GM18511 (cell line): ENCODE measurements around the gene MRGPRF.
"Not testable (repeated sequence)": the region's sequence is repeated elsewhere in the genome, so short reads cannot be mapped to it uniquely, and the experiment has no call there.

Source experiments
- ATAC-seq: cut with Tn5 transposase; IDR thresholded peaks from one replicate; pipeline ENCODE4 v1.9.1; 2021; ENCODE audit warnings: mild to moderate bottlenecking, moderate library complexity; ENCODE audit not compliant: unreplicated experiment

The MRGPRF gene

GRCh38 chr11:69004411-69005182, 8.4 kb downstream of the MRGPRF start:
- ATAC-seq = no peak

DNA sequence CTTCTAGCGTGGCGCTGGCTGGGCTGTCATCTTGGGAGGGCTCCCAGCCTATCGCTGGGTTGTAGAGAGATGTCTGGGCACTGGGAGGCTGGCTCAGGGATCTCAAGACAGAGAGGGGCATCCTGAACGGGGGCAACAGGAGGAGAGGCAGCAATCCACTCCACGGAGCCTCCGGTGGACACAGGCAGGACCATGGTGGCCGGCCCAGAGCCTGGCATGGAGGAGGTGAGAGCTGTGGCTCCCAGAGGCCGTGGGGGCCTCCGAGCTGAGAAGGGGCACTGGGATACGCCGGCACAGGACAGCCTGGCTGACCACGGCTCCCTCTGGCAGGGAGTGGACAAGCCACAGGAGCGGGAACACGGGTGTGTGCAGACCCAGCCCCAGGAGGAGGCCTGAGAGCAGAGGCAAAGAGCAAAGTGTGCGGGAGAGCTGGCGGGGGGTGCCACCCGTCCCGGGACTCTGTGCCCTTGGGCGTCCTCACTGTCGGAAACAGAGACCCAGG, 9.1 kb downstream of the MRGPRF start:
- no peak for ATAC-seq

DNA sequence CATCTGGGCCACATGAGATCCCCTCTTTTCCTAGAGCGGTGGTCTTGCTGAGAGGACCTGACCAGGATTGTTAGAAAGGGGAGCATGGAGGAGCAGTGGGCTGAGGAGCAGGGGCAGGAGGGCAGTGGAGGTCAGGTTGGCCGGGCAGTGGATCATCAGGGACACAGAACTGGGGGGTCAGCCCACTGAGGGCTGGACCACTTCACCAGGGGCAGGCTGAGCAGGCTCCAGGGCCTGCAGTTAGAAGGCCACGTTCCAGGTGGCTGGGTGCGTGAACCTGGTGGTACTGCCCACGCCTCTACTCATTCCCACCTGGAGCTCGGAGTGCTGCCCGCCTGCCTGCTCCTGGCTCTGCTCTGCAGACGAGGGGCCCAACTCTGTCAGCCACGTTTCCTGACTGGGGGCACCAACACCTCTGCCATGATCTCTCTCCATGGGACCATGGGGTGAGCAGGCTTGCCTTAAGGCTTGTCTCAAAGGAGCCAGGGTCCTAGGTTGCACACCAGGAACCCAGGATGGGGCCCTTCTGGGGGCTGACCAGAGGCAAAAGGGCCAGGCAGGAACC, 9.7 kb downstream of the MRGPRF start:
- no peak for ATAC-seq

- ATAC-seq = no peak
Measured at GRCh38 chr11:69002570-69003231, 10.3 kb downstream of the MRGPRF start.

- ATAC-seq = no peak
Measured at GRCh38 chr11:69002110-69002569, 10.9 kb downstream of the MRGPRF start.

- no peak for ATAC-seq
Measured at GRCh38 chr11:69001243-69002081, 11.6 kb downstream of the MRGPRF start.

DNA sequence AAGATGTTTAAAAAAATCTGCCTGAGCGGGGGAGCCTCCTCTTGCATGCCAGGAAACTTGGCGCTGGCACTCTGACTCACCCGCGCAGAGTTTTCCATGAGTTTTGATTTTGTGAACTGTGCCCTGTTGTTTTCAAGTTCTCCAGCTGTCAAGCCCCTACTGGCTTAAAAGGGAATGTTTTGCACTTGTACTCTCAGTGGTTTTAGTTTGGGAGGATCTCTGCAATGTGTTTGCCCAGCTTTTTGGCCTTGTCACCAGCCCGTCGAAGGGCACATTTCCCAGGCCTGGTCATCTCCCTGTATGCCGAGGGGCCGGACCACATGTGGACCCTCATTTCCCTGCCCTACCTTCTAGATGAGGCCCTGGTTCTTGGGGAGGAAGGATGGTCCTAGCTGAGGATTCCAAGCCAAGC, 12.2 kb downstream of the MRGPRF start:
- no peak for ATAC-seq

GRCh38 chr11:69000391-69000790, 12.7 kb downstream of the MRGPRF start:
- ATAC-seq = no peak

GRCh38 chr11:68999748-69000355, 13.2 kb downstream of the MRGPRF start:
- not testable (repeated sequence) for ATAC-seq

- ATAC-seq = no peak
Measured at GRCh38 chr11:68999093-68999747, 13.8 kb downstream of the MRGPRF start.

GRCh38 chr11:68998390-68998911, 14.6 kb downstream of the MRGPRF start:
- no peak for ATAC-seq

DNA sequence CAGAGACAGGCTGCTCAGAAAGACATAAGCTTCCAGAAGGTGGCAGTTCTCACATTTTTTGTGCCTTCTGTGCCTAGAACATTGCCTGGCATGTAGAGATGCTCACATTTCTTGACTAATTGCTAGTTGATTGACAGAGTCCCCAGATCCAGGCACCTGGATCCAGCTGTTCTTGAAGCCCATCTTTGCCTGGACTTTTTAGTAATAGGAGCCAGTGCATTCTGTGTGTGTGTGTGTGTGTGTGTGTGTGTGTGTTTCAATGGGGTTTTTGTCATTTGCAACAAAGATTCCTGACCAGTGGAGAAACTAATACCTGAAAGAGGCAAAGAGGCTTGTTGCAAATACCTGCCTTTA, 15.1 kb downstream of the MRGPRF start:
- no peak for ATAC-seq

- ATAC-seq = no peak
Measured at GRCh38 chr11:68997124-68997994, 15.7 kb downstream of the MRGPRF start.

GRCh38 chr11:68996376-68997123, 16.5 kb downstream of the MRGPRF start:
- no peak for ATAC-seq

- ATAC-seq = no peak
Measured at GRCh38 chr11:68994894-68995285, 18.2 kb downstream of the MRGPRF start.

DNA sequence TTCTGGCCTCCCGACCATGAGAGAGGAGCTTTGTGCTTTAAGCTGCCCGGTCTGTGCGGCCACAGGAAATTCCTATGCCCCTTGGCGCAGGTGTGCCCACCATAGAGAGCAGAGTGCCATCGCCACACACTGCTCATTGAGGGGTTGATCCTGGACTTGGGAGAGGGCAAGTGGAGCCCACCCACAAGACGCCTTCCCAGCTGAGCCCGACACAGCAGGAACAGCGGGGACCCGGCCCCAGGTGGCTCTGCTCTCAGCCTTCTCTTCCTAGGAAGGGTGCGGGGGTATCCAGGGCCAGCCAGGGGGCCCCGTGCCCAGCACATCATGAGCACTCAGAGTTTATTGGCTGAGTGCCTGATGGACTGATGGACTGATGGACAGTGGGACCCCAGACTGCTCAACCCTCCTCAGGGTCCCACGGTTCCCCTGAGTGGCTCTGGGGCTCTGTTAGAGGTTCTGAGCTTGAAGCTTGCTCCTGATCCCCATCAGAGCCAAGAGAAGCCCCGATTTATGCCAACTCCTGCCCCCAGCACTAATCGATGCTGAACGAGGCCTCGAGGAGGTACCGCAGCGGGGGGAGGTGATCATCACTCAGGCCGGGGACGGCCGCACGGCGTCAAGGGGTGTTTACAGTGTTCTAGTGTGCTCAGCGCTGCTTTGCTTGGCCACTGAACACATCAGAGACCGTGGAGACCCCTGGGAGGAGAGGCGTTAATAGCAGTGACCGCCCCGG, 18.7 kb downstream of the MRGPRF start:
- ATAC-seq = no peak

- ATAC-seq = no peak
Measured at GRCh38 chr11:68993546-68993945, 19.5 kb downstream of the MRGPRF start.
